Sciatic nerve (tissue), 2 donors: ENCODE data around the gene DHRSX. TPM values are rescaled to one million over a fixed set of nuclear protein-coding genes. Genes with fewer than 3 reads are reported as not detected.
"Not testable (repeated sequence)": the region's sequence is repeated elsewhere in the genome, so short reads cannot be mapped to it uniquely, and the experiment has no call there.

Experiments
- ATAC-seq: fragments of 200-7000 bp; cut with Tn5 transposase; one replicate; pipeline ENCODE4 v1.9.1; 2020; ENCODE audit warnings: mild to moderate bottlenecking, moderate library complexity
- DNase-seq: peaks from one replicate; pipeline ENCODE4 v3.0.0-alpha.2; 2020; ENCODE audit warnings: low spot score
- intact Hi-C: fragments of 100-400 bp; cut with DNase I; formaldehyde crosslinking; loops from one replicate; pipeline ENCODE4 v1.14.2; 2022
- total RNA-seq: library from RNA; stranded (reverse); fragmentation: NEBNext Ultra II Directional; extraction: Animal tissue kit (Norgen Biotek cat#: 25700); gene quantifications from one replicate; pipeline ENCODE4 v1.2.1, GENCODE V29; 2021
- donor health status: DM: no; HTN: no; CAD: no.
- donor health status: DM: no; HTN: no; CAD: no.

Gene DHRSX
- total RNA-seq, 1 donor from 2014 or later = 26.7 TPM

DNA sequence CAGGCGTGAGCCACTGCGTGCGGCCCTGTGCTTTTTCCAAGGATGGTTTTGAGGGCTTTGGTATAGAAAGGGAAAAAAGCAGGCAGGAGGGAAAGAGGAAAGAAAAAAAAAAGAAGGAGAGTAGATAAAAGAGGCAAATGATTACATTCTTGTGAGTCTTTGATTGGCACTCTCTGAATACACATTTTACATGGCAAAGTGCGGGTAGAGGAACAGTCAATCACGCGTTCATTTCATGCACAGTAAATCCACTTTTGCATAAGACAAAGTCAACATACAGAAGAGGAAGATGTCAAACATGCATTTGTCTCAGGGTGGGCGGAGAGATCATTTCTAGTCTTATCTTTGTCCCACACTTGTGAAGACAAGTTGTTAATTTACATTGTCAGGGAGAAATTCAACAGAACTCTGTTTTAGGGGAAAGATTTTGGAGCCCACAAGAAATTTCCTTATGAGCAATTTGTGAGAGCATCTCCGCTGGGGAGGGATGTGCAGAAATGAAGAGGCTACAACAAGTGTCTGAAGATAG, 183.2 kb downstream of the DHRSX start:
- intact Hi-C loops = no loop called here
- no peak for ATAC-seq
- no peak for DNase-seq

DNA sequence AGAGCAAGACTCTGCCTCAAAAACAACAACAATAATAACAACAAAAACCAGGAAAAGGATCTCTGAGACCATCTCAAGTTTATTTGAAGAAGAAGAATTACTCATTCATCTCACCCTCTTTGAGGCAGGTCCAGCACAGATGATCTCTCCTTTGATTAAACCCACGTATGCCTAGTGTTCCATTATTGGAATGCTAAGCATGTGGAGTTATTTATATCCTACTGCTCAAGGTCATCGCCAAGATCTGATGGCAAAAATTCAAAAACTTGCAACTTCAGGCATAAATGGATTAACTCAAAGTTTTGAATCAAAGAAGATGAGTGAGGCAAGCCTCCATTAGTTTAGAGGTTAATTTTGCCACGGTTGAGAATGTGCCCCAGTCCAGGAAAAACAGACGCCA, 184.2 kb downstream of the DHRSX start:
- no peak for ATAC-seq
- intact Hi-C loops = no loop called here
- no peak for DNase-seq

GRCh38 chrX:2315434-2315833, 185.3 kb downstream of the DHRSX start:
- no peak for DNase-seq
- ATAC-seq = no peak
- intact Hi-C loops = no loop called here

DNA sequence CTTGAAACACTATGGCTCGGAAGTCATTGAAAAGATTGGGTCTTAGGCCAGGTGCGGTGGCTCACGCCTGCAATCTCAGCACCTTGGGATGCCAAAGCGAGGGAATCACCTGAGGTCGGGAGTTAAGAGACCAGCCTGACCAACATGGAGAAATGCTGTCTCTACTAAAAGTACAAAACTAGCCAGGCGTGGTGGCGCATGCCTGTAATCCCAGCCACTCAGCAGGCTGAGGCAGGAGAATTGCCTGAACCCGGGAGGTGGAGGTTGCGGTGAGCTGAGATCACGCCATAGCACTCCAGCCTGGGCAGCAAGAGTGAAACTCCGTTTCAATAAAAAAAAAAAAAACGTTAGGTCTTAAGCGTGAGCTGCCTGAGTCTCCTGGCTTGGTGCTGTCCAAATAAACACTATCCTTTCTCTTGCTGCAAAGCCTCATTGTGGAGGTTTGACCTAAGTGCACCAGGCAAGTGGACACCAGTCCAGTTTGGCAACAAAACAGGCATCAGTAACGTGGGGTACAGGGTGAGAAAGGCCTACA, 185.9 kb downstream of the DHRSX start:
- DNase-seq (no peak), ATAC-seq (no peak)
- intact Hi-C loops = no loop called here

GRCh38 chrX:2313864-2314640, 186.7 kb downstream of the DHRSX start:
- intact Hi-C loops = no loop called here
- DNase-seq (no peak), ATAC-seq (no peak)

DNA sequence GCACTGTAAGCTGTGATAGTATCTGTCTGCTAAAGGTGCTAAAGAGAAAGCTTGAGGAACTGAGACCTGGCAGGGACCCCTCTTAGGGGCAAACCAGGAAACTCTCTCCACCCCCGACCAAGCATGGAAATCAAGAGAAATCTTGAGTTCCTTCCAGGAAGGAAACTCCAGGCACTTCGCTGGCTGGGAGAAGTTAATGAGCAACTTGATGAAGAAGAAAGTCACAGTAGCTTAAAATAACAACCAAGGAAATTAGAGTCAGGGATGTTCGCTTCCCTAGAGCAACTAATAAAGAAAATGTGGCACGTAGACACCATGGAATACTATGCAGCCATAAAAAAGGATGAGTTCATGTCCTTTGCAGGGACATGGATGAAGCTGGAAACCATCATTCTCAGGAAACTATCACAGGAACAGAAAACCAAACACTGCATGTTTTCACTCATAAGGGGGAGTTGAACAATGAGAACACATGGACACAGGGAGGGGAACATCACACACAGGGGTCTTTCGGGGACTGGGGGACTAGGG, 188.7 kb downstream of the DHRSX start:
- ATAC-seq, intact Hi-C loops, DNase-seq: not testable (repeated sequence)

DNA sequence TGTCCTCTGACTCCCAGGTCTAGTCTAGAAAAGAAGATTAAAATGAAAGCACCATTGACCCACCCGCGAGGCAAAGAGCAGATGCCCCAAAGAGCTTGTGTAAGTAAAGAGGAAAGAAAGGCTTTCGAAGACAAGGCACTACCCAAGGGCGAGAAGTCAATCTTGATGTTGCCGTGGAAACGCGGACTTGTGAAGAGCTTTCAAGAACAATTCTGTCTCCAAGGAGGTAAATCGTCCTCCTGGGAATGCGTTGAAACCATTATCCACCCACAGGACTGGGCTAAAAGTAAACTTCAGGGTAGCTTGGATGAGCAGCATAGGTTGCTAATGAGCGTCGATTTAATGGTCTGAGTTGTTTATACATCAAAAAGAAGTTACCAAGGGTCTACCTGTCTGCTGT, 189.3 kb downstream of the DHRSX start:
- intact Hi-C loops = no loop called here
- ATAC-seq = no peak
- DNase-seq = no peak

- intact Hi-C loops = no loop called here
- ATAC-seq = no peak
- no peak for DNase-seq
These were observed 198.9 kb downstream of the DHRSX start for GRCh38 chrX:2301901-2302300.

- DNase-seq = no peak
- intact Hi-C loops = no loop called here
- no peak for ATAC-seq
These were observed 200.9 kb downstream of the DHRSX start for GRCh38 chrX:2299871-2300270.

DNA sequence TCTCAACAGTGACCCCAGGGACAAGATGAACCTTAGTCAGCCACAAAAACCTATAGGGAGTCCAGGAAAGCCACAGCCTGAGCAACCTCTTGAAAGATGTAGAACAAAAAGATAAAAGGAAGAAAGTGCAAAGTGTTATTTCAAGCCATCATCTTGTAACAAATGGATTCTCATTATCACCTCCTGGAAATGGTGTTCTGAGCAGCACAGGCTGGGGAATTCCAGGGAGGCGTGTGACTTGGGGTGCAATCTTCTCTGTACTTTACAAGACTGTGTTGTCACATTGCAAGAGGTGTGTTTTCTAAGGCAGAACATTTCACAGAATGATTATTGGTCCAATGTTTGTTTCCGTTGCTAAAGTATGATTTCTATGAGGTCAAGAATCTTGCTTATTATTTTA, 214.0 kb downstream of the DHRSX start:
- ATAC-seq = no peak
- intact Hi-C loops = no loop called here
- DNase-seq = no peak

DNA sequence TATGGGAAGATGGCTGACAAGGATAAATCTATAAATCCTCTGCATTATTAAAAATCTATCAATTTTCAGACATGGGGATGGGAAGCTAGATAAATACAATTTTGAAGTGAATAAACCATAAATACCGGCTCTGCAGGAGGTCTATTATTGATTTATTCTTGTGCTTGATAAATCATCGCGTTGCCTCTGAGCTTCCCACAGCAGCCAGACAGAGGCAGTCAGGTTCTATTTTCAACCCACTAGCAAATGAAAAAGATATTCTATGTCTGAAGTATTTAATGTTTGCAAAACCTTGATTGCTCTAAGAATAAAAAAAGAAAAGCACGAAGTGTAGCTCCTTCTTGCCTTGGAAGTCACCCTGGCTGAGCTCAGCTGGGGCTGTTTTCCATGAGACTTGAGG, 216.2 kb downstream of the DHRSX start:
- no peak for DNase-seq
- no peak for ATAC-seq
- intact Hi-C loops = no loop called here

DNA sequence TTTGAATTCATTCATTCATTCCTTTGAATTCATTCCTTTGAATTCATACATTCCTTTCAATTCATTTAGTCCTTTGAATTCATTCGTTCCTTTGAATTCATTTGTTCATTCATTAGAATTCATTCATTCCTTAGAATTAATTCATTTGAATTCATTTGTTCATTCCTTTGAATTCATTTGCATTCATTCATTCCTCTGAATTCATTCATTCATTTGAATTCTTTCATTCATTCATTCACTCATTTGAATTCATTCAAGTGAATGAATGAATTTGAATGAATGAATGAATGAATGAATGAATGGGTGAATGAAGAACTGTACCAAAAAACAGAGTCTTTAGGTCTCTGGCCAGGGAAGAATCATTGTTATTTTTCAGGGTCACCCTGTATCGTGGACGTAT, 216.6 kb downstream of the DHRSX start:
- DNase-seq = no peak
- ATAC-seq = no peak
- intact Hi-C loops = no loop called here

DNA sequence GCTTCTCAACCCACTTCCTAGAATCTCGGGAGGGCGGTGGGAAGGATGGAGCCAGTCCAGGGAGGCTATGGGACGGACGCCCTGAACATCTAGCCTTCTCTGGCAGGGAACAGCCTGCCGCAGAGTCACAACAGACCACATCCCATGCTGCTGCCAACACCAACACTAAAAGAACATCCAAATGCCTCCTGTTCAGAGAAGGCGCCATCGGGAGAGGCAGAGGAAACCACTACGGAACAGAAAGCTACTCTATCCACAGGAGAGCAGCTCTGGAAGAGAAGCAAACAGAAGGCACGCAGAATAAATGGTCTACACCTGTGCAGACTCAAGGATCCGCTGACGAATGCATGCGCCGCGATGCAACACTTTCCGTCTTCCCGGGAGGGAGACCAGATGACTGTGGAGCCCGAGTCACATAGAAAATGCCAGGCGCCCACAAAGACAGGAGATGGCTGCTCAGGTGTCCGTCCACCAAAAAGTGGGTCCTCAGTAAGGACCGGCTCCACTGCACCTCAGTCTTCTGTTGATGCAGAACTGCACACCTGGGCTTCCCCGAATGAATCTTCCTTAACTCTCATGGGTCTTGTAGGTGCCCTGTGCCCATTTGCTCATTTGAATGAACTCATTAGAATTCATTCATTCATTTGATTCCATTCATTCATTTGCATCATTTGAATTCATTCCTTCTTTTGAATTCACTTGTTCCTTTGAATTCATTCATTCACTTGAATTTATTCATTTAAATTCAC, 217.5 kb downstream of the DHRSX start:
- DNase-seq (no peak), ATAC-seq (no peak)
- intact Hi-C loops = no loop called here

DNA sequence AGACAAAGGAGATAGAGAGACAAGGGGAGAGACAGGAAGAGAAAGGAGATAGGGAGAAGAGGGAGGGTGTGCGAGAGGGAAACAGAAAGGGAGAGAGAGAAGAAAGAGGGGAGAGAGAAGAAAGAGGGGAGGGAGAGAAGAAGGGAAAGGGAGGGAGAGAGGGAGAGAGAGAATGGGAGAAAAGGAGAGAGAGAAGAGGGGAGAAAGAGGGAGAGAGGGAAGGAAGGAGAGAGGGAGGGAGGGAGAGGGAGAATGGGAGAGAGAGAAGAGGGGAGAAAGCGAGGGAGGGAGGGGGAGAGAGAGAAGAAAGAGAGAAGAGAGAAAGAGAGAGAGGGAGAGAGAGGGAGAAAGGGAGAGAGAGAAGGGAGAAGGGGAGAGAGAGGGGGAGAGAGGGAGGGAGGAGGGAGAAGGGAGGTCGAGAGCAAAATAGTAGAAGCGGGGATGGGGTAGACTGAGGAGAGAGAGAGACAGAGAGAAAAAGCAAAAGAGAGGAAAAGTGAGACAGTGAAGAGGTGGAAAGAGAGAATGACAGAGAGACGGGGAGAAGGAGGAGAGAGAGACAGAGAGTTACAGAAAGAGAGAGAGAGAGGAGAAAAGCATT, 218.2 kb downstream of the DHRSX start:
- ATAC-seq (no peak), DNase-seq (no peak)
- intact Hi-C loops = no loop called here

DNA sequence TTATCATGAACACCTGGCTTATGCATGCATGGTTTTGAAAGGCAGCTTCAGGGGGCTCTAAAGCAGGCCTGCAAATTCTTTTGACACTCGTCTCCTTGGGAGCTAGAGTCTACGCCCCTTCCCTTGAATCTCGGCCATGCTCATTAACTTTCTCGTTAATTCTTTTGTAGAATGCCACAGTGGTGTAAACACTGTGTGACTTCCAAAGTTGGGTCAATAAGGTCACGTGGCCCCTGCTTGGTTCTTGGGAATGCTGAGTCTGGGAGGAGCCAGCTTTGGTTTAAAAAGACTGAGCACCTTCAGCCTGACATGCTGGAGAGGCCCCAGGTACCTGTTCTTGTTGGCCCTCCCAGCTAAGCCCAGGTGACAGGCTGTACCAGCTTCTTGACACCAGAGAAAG, 228.4 kb downstream of the DHRSX start:
- intact Hi-C loops = no loop called here
- ATAC-seq (no peak), DNase-seq (no peak)

- intact Hi-C loops, DNase-seq, ATAC-seq: not testable (repeated sequence)
These were observed 229.2 kb downstream of the DHRSX start for GRCh38 chrX:2271595-2271994.

DNA sequence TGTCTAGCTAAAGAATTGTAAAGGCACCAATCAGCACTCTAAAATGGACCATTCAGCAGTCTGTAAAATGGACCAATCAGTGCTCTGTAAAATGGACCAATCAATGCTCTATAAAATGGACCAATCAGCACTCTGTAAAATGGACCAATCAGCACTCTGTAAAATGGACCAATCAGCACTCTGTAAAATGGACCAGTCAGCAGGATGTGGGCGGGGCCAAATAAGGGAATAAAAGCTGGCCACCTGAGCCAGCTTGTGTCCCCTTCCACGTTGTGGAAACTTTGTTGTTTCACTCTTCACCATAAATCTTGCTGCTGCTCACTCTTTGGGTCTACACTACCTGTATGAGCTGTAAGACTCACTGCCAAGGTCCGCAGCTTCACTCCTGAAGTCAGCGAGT, 230.0 kb downstream of the DHRSX start:
- DNase-seq, intact Hi-C loops, ATAC-seq: not testable (repeated sequence)

DNA sequence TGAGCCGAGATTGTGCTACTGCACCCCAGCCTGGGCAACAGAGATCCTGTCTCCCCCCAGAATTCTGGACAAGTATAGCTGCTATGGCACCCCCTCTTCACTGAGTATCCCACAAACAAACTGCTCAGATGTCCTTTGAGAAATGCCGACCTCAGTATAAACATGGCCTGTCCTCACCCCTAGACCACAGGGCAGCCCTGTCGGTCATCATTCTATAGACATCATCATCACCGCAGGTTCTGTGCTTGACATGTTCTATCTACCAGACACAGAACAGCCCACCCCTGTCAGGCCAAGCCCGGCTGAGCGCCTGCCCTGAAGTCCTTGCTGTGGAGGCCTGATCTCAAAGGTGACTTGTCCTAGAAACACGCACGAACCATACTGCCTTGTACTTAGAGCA, 232.9 kb downstream of the DHRSX start:
- DNase-seq = no peak
- intact Hi-C loops = no loop called here
- ATAC-seq = no peak
